Activated T-cell treated with anti-CD3 and anti-CD28 coated beads, Interleukin-2, amount 50 U/mL, for 4 hours (primary cell): Measurements from ENCODE around the gene TAGLN. TPM values are rescaled to one million over a fixed set of nuclear protein-coding genes. Genes with fewer than 3 reads are reported as not detected.

Experiments used
- ATAC-seq, 2 donors: fragments of 200-7000 bp; cut with Tn5 transposase; one replicate each; pipeline ENCODE4 v1.10.0; 2021
- DNase-seq: peaks from one replicate; pipeline ENCODE4 v3.0.0-alpha.2; 2020
- H3K27me3 Mint-ChIP-seq: one replicate; pipeline ENCODE4 v1.8.0; 2021; ENCODE audit warnings: low read depth, mixed read lengths
- H3K36me3 Mint-ChIP-seq: one replicate; pipeline ENCODE4 v1.8.0; 2022; ENCODE audit warnings: mixed read lengths; ENCODE audit not compliant: insufficient read depth
- H3K4me1 Mint-ChIP-seq: one replicate; pipeline ENCODE4 v1.8.0; 2021; ENCODE audit warnings: low read depth, mixed read lengths
- H3K4me3 Mint-ChIP-seq: one replicate; pipeline ENCODE4 v1.8.0; 2021; ENCODE audit warnings: mild to moderate bottlenecking, moderate library complexity, mixed read lengths
- H3K9me3 Mint-ChIP-seq: one replicate; pipeline ENCODE4 v1.8.0; 2021; ENCODE audit warnings: mixed read lengths
- total RNA-seq, 3 donors: library from RNA; stranded (reverse); gene quantifications; one replicate each; pipeline ENCODE4 v1.2.1, GENCODE V29; 2021

The TAGLN gene
- 1 to 10 TPM; 2.5 to 3.9 (median 3.2) TPM for total RNA-seq

GRCh38 chr11:117199053-117199915 lies at the start of gene TAGLN:
Gene TAGLN, plus strand, starts transcription at chr11:117199370. Its CDS starts 3,644 bp downstream, at chr11:117203014.
- DNase-seq (no peak), ATAC-seq (no peak)
- Mint-ChIP-seq H3K27me3 (no peaks in the 10 kb centered on the region), H3K4me3 (no peak within 1 kb of the TSS), H3K36me3 (peaks cover 10% of the 10 kb centered on the region), H3K9me3 (no peaks in the 10 kb centered on the region), H3K4me1 (peaks cover 2% of the 10 kb centered on the region)

- H3K9me3 Mint-ChIP-seq = no peaks in the 10 kb centered on the region
- no peak overlapping the region for H3K4me3 Mint-ChIP-seq
- H3K36me3 Mint-ChIP-seq = peaks cover 14% of the 10 kb centered on the region
- ATAC-seq (no peak), DNase-seq (no peak)
- peaks cover 34% of the 10 kb centered on the region for H3K4me1 Mint-ChIP-seq
- H3K27me3 Mint-ChIP-seq = no peaks in the 10 kb centered on the region
These were observed 47.1 kb upstream of the TAGLN start for GRCh38 chr11:117152066-117152465.

- Mint-ChIP-seq H3K27me3 (no peaks in the 10 kb centered on the region), H3K9me3 (no peaks in the 10 kb centered on the region), H3K36me3 (peaks cover 10% of the 10 kb centered on the region), H3K4me3 (no peak overlapping the region), H3K4me1 (peaks cover 28% of the 10 kb centered on the region)
- ATAC-seq (no peak), DNase-seq (no peak)
These were observed 44.7 kb upstream of the TAGLN start for GRCh38 chr11:117154468-117154867.

GRCh38 chr11:117157507-117157906 lies 41.7 kb upstream of the TAGLN start:
- Mint-ChIP-seq H3K36me3 (peaks cover 10% of the 10 kb centered on the region), H3K27me3 (no peaks in the 10 kb centered on the region), H3K4me1 (peaks cover 13% of the 10 kb centered on the region), H3K4me3 (no peak overlapping the region), H3K9me3 (no peaks in the 10 kb centered on the region)
- DNase-seq (no peak), ATAC-seq (no peak)

GRCh38 chr11:117159892-117160291 lies 39.3 kb upstream of the TAGLN start:
- DNase-seq (no peak), ATAC-seq (no peak)
- Mint-ChIP-seq H3K27me3 (no peaks in the 10 kb centered on the region), H3K4me3 (no peak overlapping the region), H3K4me1 (peaks cover 9% of the 10 kb centered on the region), H3K36me3 (peaks cover 8% of the 10 kb centered on the region), H3K9me3 (no peaks in the 10 kb centered on the region)

- ATAC-seq (no peak), DNase-seq (no peak)
- no peak overlapping the region for H3K4me3 Mint-ChIP-seq
- peaks cover 6% of the 10 kb centered on the region for H3K4me1 Mint-ChIP-seq
- no peaks in the 10 kb centered on the region for H3K27me3 Mint-ChIP-seq
- H3K9me3 Mint-ChIP-seq = no peaks in the 10 kb centered on the region
- peaks cover 13% of the 10 kb centered on the region for H3K36me3 Mint-ChIP-seq
These were observed 38.3 kb upstream of the TAGLN start for GRCh38 chr11:117160826-117161225.

GRCh38 chr11:117166491-117166890 lies 32.7 kb upstream of the TAGLN start:
- Mint-ChIP-seq H3K4me3 (no peak overlapping the region), H3K4me1 (no peaks in the 10 kb centered on the region), H3K36me3 (peaks cover 28% of the 10 kb centered on the region), H3K9me3 (no peaks in the 10 kb centered on the region), H3K27me3 (no peaks in the 10 kb centered on the region)
- ATAC-seq (no peak), DNase-seq (no peak)

GRCh38 chr11:117169736-117170135 lies 29.4 kb upstream of the TAGLN start:
- peaks cover 6% of the 10 kb centered on the region for H3K4me1 Mint-ChIP-seq
- H3K9me3 Mint-ChIP-seq = no peaks in the 10 kb centered on the region
- ATAC-seq (no peak), DNase-seq (no peak)
- H3K36me3 Mint-ChIP-seq = peaks cover 25% of the 10 kb centered on the region
- no peak overlapping the region for H3K4me3 Mint-ChIP-seq
- no peaks in the 10 kb centered on the region for H3K27me3 Mint-ChIP-seq

- Mint-ChIP-seq H3K36me3 (peaks cover 24% of the 10 kb centered on the region), H3K9me3 (no peaks in the 10 kb centered on the region), H3K4me3 (no peak overlapping the region), H3K27me3 (no peaks in the 10 kb centered on the region), H3K4me1 (peaks cover 6% of the 10 kb centered on the region)
- ATAC-seq (no peak), DNase-seq (no peak)
These were observed 29.0 kb upstream of the TAGLN start for GRCh38 chr11:117170210-117170609.

- H3K9me3 Mint-ChIP-seq = no peaks in the 10 kb centered on the region
- no peak for ATAC-seq
- no peak overlapping the region for H3K4me3 Mint-ChIP-seq
- H3K27me3 Mint-ChIP-seq = no peaks in the 10 kb centered on the region
- DNase-seq = no peak
- H3K4me1 Mint-ChIP-seq = peaks cover 6% of the 10 kb centered on the region
- peaks cover 18% of the 10 kb centered on the region for H3K36me3 Mint-ChIP-seq
These were observed 28.2 kb upstream of the TAGLN start for GRCh38 chr11:117171007-117171403.

- H3K4me1 Mint-ChIP-seq = peaks cover 6% of the 10 kb centered on the region
- ATAC-seq = no peak
- H3K27me3 Mint-ChIP-seq = no peaks in the 10 kb centered on the region
- peaks cover 13% of the 10 kb centered on the region for H3K36me3 Mint-ChIP-seq
- DNase-seq = no peak
- no peak overlapping the region for H3K4me3 Mint-ChIP-seq
- no peaks in the 10 kb centered on the region for H3K9me3 Mint-ChIP-seq
These were observed 27.6 kb upstream of the TAGLN start for GRCh38 chr11:117171404-117172061.

- Mint-ChIP-seq H3K36me3 (peaks cover 9% of the 10 kb centered on the region), H3K4me1 (peaks cover 9% of the 10 kb centered on the region), H3K27me3 (no peaks in the 10 kb centered on the region), H3K4me3 (no peak overlapping the region), H3K9me3 (no peaks in the 10 kb centered on the region)
- DNase-seq = no peak
- no peak for ATAC-seq
These were observed 26.3 kb upstream of the TAGLN start for GRCh38 chr11:117172724-117173421.

GRCh38 chr11:117175104-117175503 lies 24.1 kb upstream of the TAGLN start:
- Mint-ChIP-seq H3K27me3 (no peaks in the 10 kb centered on the region), H3K4me1 (peaks cover 24% of the 10 kb centered on the region), H3K4me3 (no peak overlapping the region), H3K9me3 (no peaks in the 10 kb centered on the region), H3K36me3 (peaks cover 2% of the 10 kb centered on the region)
- ATAC-seq (no peak), DNase-seq (no peak)

- H3K4me1 Mint-ChIP-seq = peaks cover 30% of the 10 kb centered on the region
- H3K9me3 Mint-ChIP-seq = no peaks in the 10 kb centered on the region
- ATAC-seq (no peak), DNase-seq (no peak)
- H3K4me3 Mint-ChIP-seq = no peak overlapping the region
- no peaks in the 10 kb centered on the region for H3K36me3 Mint-ChIP-seq
- no peaks in the 10 kb centered on the region for H3K27me3 Mint-ChIP-seq
These were observed 23.4 kb upstream of the TAGLN start for GRCh38 chr11:117175781-117176180.
